VCaP (cell line): ENCODE measurements around the gene PRB2.
"Not testable (repeated sequence)": the region's sequence is repeated elsewhere in the genome, so short reads cannot be mapped to it uniquely, and the experiment has no call there.

ENCODE experiments used
- H3K27ac ChIP-seq: fragments of 450-650 bp; 2 replicates; pipeline ENCODE4 v1.5.1; 2017
- CTCF ChIP-seq: fragments of 450-650 bp; conservative IDR thresholded peaks from 2 replicates; pipeline ENCODE4 v1.5.1; 2017; ENCODE audit warnings: mild to moderate bottlenecking, moderate library complexity

The PRB2 gene

GRCh38 chr12:11361151-11361550, 34.2 kb downstream of the PRB2 start:
- H3K27ac ChIP-seq, result no peak overlapping the region
- TF ChIP-seq CTCF, result no peak

- not testable (repeated sequence) for H3K27ac ChIP-seq
Observed at GRCh38 chr12:11360205-11360883, 35.0 kb downstream of the PRB2 start.

GRCh38 chr12:11351736-11352135, 43.6 kb downstream of the PRB2 start:
- not testable (repeated sequence) for H3K27ac ChIP-seq

GRCh38 chr12:11348439-11348838, 46.9 kb downstream of the PRB2 start:
- no peak overlapping the region for H3K27ac ChIP-seq
- no peak for TF ChIP-seq CTCF

- peak; percentile 61 for TF ChIP-seq CTCF
- no peak overlapping the region for H3K27ac ChIP-seq
Observed at GRCh38 chr12:11347810-11348209, 47.6 kb downstream of the PRB2 start.

GRCh38 chr12:11344500-11344899, 50.9 kb downstream of the PRB2 start:
- no peak for TF ChIP-seq CTCF
- H3K27ac ChIP-seq, result no peak overlapping the region
